Ascending aorta (tissue), 2 donors: ENCODE results near the gene FBXO41. TPM values are rescaled to one million over a fixed set of nuclear protein-coding genes. Genes with fewer than 3 reads are reported as not detected.

ENCODE experiments used
- DNase-seq, 2 donors: peaks; one replicate each; pipeline ENCODE4 v3.0.0-alpha.2; 2019; ENCODE audit warnings: low spot score in 2 of 2
- H3K27ac ChIP-seq, 2 donors: fragments of 200-600 bp; sonication (generic); one replicate each; pipeline ENCODE4 v1.5.1; 2016 to 2017; ENCODE audit warnings: mild to moderate bottlenecking in 1 of 2
- H3K27me3 ChIP-seq: fragments of 200-600 bp; sonication (generic); one replicate; pipeline ENCODE4 v1.5.1; 2017
- H3K36me3 ChIP-seq, 2 donors: fragments of 200-600 bp; sonication (generic); one replicate each; pipeline ENCODE4 v1.5.1; 2016
- H3K4me1 ChIP-seq, 2 donors: fragments of 200-600 bp; sonication (generic); one replicate each; pipeline ENCODE4 v1.5.1; 2016 to 2017; ENCODE audit warnings: mild to moderate bottlenecking in 1 of 2
- H3K4me3 ChIP-seq, 2 donors: fragments of 200-600 bp; sonication (generic); one replicate each; pipeline ENCODE4 v1.5.1; 2016 to 2017; ENCODE audit warnings: mild to moderate bottlenecking in 1 of 2
- H3K9me3 ChIP-seq, 2 donors: fragments of 200-600 bp; sonication (generic); one replicate each; pipeline ENCODE4 v1.5.1; 2016
- intact Hi-C: fragments of 100-400 bp; cut with DNase I; formaldehyde crosslinking; loops from one replicate; pipeline ENCODE4 v1.15.1; 2023
- total RNA-seq: library from RNA; depleted of rRNA; stranded (reverse); fragments of >200 nt; gene quantifications from one replicate; pipeline ENCODE4 v1.1.0, GENCODE V29; 2016
- TF ChIP-seq, protein P1 (sequence below), 3 experiments: fragments of 200-600 bp in 2 of 3; fragments of 450-650 bp in 1 of 3; sonication (generic) in 2 of 3; IDR thresholded peaks; one replicate each; pipeline ENCODE4 v1.5.1; 2016 to 2019; ENCODE audit warnings: antibody characterized with exemption in 3 of 3, mild to moderate bottlenecking in 1 of 3, moderate library complexity in 1 of 3

FBXO41 gene
- total RNA-seq, 1 donor from 2014 or later, result 5.2 TPM

DNA sequence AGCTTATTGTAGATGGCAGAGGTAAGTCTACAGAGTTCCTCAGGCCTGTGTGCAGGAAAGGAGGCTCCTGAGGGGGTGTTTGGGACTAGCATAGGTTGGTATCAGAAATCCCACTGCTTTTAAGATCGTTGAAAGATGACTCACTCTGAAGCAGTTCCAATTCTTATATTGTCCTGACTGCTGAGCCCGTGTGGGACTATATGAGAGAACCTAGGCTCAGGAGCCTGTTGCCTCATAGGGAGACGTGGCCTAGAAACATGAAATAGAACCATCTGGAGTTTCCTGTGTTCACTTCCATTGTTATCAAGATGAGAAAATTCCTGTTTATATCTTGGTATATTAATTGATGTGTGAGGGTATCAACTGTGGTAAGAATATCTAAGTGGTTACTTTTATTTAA lies 44.5 kb downstream of the FBXO41 start:
- Histone ChIP-seq H3K27me3 (no peaks in the 10 kb centered on the region), H3K36me3 (peaks cover 32 to 51% of the 10 kb centered on the region in 2 donors), H3K4me3 (no peak overlapping the region), H3K9me3 (no peaks in the 10 kb centered on the region), H3K4me1 (peaks cover 0 to 2% of the 10 kb centered on the region in 2 donors), H3K27ac (no peak overlapping the region)
- no peak for DNase-seq
- TF ChIP-seq, protein P1, sequence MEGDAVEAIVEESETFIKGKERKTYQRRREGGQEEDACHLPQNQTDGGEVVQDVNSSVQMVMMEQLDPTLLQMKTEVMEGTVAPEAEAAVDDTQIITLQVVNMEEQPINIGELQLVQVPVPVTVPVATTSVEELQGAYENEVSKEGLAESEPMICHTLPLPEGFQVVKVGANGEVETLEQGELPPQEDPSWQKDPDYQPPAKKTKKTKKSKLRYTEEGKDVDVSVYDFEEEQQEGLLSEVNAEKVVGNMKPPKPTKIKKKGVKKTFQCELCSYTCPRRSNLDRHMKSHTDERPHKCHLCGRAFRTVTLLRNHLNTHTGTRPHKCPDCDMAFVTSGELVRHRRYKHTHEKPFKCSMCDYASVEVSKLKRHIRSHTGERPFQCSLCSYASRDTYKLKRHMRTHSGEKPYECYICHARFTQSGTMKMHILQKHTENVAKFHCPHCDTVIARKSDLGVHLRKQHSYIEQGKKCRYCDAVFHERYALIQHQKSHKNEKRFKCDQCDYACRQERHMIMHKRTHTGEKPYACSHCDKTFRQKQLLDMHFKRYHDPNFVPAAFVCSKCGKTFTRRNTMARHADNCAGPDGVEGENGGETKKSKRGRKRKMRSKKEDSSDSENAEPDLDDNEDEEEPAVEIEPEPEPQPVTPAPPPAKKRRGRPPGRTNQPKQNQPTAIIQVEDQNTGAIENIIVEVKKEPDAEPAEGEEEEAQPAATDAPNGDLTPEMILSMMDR (IDR thresholded peaks at IDR 0.05), result no peak
- intact Hi-C loops, result loop anchor here (10.0 kb wide), 1 partner anchor 685 kb away; the partner anchor contains the start of gene DGUOK

DNA sequence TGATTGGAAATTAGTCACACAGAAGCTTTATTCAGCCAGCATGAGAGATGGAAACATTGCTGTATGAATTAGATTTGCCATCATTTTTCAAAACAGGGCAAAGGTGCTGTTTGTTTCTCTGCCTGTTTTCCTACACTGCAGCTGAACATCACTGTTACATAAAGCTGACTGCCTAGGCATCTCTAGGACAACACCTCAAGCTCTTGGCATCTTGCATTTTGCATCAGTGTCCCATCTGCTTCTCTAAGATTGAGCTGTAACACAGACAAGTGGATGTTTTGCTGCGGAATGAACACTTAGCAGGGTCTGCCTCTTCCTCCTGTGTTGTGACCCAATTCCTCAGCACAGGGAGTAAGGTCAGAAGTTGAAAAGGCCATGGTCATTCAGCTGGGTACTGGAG lies 45.3 kb downstream of the FBXO41 start:
- no peak for DNase-seq
- intact Hi-C loops, result loop anchor here (10.0 kb wide), 1 partner anchor 686 kb away; the partner anchor contains the start of gene DGUOK
- Histone ChIP-seq H3K27ac (no peak overlapping the region), H3K36me3 (peaks cover 24 to 43% of the 10 kb centered on the region in 2 donors), H3K4me1 (peaks cover 0 to 2% of the 10 kb centered on the region in 2 donors), H3K4me3 (no peak overlapping the region), H3K9me3 (no peaks in the 10 kb centered on the region), H3K27me3 (no peaks in the 10 kb centered on the region)
- TF ChIP-seq, protein P1 (IDR thresholded peaks at IDR 0.05), result no peak

DNA sequence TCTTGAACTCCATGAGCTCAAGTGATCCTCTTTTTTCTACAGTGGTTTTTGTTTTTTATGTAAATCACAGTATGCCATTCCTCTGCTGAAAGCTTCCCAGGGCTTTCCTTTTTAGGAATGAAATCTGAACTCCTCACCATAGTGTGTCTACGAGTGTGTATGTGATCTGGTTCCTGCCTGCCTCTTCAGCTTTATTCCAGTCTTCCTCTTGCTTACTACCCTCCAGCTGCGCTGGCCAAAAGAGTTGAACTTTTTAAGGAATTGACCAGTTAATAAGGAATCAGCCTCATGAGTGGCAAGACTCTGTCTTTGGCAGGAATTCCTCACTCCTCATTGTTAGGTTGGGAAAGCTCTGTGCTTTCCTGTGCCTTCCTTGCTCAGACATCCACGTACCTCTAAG lies 46.1 kb downstream of the FBXO41 start:
- H3K27ac ChIP-seq, result no peak overlapping the region
- H3K36me3 ChIP-seq, result peaks cover 19 to 36% of the 10 kb centered on the region in 2 donors
- TF ChIP-seq, protein P1 (IDR thresholded peaks at IDR 0.05), result no peak
- no peaks in the 10 kb centered on the region for H3K27me3 ChIP-seq
- no peak overlapping the region for H3K4me3 ChIP-seq
- intact Hi-C loops, result loop anchor here (10.0 kb wide), 1 partner anchor 687 kb away; the partner anchor contains the start of gene DGUOK
- H3K4me1 ChIP-seq, result peaks cover 0 to 2% of the 10 kb centered on the region in 2 donors
- no peaks in the 10 kb centered on the region for H3K9me3 ChIP-seq
- no peak for DNase-seq

DNA sequence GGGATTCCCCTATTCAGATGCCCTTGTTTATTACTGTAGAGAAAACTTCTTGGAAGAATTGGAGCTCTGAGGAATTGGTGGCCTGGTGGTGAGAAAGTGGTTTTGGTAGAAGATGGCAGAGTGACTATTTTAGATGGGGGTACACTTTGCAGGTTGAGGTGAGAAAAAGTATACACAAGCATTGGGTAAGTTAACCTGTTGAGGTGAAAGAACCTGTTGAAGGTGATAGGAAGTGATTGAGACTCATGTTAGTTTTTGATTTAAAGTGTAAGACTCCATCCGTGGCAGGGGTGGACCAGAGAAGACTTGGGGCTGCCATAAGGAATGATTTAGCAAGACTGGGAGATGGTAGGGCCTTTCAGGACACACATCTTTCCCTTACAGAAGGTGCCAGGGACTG lies 47.1 kb downstream of the FBXO41 start:
- Histone ChIP-seq H3K36me3 (peaks cover 14 to 29% of the 10 kb centered on the region in 2 donors), H3K4me1 (peaks cover 4 to 5% of the 10 kb centered on the region in 2 donors), H3K4me3 (no peak overlapping the region), H3K27ac (no peak overlapping the region), H3K9me3 (no peaks in the 10 kb centered on the region), H3K27me3 (no peaks in the 10 kb centered on the region)
- TF ChIP-seq, protein P1 (IDR thresholded peaks at IDR 0.05), result no peak
- DNase-seq, result no peak
- intact Hi-C loops, result loop anchor here (10.0 kb wide), 1 partner anchor 688 kb away; the partner anchor contains the start of gene DGUOK

DNA sequence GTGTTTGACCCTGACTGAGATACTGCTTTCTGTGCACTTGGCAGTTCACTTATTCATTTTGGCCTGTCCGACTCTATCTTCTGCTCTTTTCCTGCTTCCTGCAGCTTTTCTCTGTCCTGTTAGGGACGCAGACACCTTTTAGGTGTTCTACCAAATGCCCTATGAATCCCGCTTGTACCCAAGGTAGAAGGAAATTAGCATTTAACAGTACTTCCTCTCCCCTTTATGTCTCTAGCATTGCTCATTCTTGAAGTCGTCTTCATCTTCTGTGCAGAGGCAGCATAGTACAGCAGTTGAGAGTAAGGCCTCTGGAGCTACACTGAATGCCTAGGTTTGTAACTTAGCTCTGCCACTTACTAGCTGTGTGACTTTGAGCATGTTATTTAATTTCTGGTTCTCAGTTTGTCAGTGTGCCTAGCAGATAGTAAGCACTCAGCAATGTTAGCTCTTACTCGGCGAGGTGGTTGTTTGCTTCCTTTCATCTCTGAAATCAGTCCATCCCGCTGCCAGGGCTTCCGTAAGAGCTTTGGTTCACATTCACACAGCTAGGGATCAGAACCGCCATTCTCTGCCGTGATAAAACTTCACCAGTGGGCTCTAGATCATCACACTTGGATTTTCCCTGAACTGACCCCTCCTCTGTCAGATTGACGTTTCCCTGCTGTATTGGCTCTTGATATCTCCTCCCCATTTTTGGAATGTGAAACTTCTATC lies 48.8 kb downstream of the FBXO41 start:
- Histone ChIP-seq H3K27ac (no peak overlapping the region), H3K9me3 (no peaks in the 10 kb centered on the region), H3K27me3 (no peaks in the 10 kb centered on the region), H3K36me3 (peaks cover 9 to 15% of the 10 kb centered on the region in 2 donors), H3K4me3 (peak overlapping the region; percentile 82 to 85), H3K4me1 (peaks cover 4 to 5% of the 10 kb centered on the region in 2 donors)
- DNase-seq, result no peak
- TF ChIP-seq, protein P1 (IDR thresholded peaks at IDR 0.05), result no peak
- intact Hi-C loops, result loop anchor here (2.0 to 10.0 kb wide), 2 partner anchors 151 to 689 kb away; partner anchors contain the start of gene DGUOK
